HG03103 (cell line): ENCODE results near the gene PHLPP2.
"Not testable (repeated sequence)": the region's sequence is repeated elsewhere in the genome, so short reads cannot be mapped to it uniquely, and the experiment has no call there.

Experiments
- ATAC-seq: cut with Tn5 transposase; IDR thresholded peaks from one replicate; pipeline ENCODE4 v1.9.1; 2021; ENCODE audit warnings: low read depth; ENCODE audit not compliant: unreplicated experiment

Gene PHLPP2

DNA sequence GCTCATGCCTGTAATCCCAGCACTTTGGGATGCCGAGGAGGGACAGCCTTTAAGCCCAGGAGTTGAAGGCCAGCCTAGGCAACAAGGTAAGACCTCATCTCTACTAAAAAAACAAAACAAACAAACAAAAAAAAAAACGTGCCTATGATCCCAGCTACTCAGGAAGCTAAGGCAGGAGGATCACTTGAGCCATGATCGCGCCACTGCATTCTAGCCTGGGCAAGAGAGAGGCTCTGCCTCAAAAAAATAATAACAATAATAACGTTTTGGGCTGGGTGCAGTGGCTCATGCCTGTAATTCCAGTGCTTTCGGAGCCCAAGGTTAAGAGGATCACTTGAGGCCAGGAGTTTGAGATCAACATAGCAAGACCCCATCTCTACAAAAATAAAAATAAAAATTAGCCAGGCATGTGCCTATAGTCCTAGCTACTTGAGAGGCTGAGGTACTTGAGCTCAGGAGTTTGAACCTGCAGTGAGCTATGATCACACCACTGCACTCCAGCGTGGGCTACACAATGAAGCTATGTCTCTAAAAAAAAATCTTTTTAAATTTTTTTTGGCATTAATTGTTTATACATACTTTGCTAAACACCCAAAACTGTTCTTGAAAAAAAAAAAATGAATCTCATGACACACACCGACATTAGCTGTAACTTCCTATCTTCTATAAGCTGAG is 3.3 kb downstream of the PHLPP2 start:
- ATAC-seq, result no peak

DNA sequence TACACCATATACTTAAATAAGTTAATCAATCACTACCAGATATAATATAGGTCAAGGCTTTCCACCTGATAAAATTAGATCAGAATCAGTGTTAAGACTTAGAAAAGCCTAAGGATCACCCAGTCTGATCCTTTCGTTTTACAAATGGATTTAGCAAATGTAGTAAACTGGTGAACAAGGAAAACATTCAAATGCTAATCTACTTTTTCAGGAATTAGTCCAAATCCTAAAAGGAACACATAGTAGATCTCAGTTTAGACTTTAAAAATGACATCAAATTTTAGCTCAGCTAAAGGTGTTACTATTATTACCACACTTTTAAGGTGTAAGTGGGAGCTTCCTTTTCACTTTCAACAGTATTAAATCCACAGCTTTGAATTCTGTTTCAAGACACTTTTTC is 12.0 kb downstream of the PHLPP2 start:
- no peak for ATAC-seq

DNA sequence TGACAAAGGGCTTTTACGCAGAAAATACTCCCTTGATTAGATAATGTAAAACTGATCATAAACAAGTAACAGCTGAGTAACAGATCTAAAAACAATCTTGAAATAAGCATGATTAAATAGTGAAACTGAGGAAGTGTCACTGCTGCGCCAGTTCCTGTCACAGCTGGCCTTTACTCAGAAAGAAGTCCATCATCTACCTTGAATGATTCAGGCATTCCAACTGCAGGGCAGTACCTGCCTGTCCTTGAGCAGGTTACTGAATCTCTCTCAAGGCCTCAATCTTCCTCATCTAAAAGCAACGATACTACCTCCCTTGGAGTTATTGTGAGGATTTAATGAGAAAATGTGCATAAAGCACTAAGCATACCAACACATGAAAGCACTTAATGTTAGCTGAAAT is 12.7 kb downstream of the PHLPP2 start:
- ATAC-seq, result no peak

DNA sequence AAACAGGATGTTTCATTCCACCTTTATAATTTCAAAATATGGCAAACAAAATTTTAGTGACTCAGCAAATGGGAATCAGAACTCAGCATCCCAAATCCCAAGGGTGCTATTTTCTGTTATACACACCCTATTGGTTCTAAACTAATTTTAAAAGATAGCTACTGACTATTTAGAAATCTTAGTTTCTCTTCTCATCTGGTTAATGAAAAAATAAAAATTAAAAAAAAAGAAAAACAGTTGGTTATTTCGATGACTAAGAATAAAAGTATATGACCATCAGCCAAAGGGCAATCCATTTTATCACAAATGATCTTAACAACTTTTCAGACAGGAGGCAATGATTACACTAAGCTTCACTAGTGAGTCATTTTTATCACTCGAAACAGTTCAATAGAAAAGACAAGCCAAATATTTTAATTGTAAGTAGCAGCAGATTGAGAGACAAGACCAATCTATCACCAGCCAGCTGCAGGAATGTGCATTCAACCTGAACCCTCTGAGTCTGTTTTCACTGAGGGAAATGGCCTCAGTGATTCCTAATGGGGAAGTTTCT is 15.2 kb downstream of the PHLPP2 start:
- no peak for ATAC-seq

DNA sequence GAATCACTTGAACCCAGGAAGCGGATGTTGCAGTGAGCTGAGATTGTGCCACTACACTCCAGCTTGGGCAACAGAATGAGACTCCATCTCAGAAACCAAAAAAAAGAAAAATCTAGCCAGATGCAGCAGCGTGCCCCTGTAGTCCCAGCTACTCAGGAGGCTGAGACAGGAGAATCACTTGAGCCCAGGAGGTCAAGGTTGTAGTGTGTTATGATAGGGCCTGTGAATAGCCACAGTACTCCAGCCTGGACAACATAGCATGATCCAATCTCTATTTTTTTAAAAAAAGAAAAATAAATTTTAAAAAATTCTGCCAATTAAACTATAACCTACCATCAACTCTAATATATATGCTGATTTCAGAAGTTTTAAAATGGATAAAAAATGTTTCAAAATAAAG is 15.8 kb downstream of the PHLPP2 start:
- no peak for ATAC-seq

DNA sequence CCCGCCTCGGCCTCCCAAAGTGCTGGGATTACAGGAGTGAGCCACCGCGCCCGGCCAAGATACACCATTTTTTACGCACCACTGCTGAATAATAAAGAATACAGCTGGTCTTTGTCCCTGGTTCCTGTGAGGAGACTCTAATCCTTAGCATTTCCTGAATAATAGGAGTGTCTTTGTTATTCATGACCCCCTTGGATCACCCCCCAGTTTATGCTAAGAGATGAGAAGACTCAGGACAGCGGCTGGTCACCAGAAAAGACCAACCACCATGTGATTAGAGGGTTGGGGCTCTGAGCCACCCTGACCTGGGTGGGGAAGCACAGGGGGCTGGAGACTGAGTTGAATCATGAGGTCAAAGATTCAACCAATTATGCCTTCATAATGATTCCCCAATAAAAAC is 17.3 kb downstream of the PHLPP2 start:
- ATAC-seq, result no peak

DNA sequence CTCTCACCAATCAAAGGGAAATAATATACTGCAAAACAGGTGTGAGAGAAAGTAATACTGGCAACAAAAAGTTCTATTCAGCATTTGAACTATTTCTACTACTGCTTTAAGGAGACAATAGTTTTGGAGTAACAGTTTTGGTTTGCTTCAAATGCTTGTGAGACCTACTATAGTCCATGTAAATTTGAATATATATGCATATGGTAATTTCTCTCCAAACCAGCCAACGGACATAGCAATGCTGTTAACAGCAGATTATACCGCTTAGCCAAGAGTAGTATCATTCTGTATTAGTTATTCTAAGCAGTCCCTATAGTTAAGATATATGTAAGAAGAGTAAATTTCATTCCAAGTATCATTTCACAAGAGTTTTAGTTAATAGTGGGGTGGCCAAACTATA is 18.5 kb downstream of the PHLPP2 start:
- no peak for ATAC-seq

DNA sequence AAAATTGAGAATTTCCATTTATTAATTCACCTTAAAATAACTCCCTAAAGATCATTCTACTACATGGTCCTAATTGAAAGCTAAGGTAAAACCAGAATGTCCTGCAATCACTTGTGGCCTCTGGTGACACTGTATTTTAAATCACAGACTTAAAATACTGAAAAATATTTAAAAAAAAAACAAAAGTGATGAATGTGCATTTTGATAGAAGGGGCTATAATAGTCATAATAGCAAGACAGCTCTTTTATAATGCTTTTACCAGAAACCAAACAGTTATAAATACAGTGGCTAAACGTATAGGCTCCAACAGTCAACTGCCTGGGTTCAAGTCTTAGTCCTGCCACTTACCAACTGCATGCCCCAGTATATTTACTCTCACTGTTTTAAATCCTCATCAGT is 21.2 kb downstream of the PHLPP2 start:
- ATAC-seq, result no peak

DNA sequence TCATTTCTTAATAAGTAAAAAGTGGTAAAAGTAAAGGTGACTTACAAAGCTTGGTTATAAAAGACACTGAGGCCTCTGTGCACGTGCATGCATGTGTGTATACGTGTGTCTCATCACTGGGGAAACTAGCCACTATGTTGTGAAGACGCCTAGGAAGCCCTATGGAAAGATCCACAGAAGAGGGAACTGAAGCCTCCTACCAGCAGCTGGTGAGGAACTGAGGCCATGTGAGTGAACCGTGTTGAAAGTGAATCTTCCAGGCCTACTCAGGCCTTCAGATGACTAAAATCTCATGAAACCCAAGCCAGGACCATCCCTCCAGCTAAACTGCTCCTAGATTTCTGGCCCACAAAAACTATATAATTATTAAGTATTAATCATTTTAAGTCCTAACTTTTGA is 23.7 kb downstream of the PHLPP2 start:
- ATAC-seq, result no peak

DNA sequence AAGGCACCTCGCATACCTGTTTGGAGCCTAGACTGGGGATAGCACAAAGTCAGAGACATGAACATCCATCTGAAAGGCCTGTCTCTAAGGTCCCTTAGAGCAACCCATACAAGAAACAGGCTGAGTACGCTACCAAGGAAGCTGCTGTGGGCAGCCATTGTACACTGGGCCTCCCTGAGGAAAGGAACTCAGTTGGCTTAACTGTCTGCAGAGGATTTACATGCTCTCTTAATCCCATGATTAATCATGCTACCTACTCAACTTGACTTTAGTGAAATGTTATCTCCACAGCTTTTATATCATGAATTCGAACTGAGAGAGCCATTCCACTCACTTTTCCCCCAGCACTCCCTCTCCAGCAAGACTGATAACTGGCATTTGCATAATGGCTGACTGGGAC is 26.0 kb downstream of the PHLPP2 start:
- no peak for ATAC-seq

DNA sequence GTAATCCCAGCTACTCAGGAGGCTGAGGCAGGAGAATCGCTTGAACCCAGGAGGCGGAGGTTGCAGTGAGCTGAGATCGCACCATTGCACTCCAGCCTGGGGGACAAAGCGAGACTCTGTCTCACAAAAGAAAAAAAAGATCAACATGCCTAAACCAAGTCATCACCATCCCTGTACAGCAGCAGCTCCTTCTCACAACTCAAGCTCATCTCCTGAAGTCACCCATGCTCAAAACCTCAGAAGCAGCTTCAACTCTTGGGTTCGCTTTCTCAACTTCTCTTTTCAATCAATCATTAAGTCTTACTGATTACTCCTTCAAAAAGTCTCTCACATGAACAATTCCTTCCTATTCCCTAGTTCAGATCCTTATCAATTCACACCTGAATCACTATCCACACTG is 31.3 kb downstream of the PHLPP2 start:
- no peak for ATAC-seq

DNA sequence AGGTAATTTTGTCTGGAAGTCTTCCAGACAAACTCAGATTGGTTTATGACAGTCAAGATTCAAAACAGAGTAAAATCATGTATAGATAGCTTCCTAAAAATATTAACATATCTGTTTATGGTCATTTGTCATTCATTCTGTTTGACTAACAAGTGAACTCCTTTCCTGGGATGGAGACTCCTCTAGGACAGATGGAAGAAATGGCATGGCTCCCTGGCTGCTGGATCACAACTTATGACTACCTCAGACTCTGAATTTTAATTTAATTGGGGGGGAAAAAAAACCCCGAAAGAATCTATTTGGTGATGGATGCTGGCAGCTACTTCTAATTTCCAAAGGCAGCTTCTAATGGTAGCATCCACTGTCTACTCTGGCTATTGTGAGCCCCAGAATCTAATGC is 34.6 kb downstream of the PHLPP2 start:
- ATAC-seq, result no peak

DNA sequence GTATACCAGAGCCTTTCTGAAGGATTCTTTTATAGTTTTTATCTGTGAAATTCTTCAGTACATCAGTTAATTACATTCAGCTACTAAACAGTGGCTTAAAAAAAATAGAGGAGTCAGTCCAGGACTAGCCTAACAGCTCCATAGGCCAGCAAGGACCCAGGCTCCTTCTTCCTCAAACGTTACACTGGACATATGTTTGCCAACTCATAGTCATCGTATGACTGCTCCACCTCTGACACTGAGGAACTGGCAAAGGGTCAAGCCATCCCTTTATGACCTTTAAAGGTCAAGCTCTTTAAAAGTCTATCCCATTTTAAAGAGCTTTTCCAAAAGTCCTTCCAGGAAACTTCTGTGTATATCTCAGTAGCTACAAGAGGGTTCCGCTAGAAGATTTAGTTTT is 36.6 kb downstream of the PHLPP2 start:
- ATAC-seq, result no peak

DNA sequence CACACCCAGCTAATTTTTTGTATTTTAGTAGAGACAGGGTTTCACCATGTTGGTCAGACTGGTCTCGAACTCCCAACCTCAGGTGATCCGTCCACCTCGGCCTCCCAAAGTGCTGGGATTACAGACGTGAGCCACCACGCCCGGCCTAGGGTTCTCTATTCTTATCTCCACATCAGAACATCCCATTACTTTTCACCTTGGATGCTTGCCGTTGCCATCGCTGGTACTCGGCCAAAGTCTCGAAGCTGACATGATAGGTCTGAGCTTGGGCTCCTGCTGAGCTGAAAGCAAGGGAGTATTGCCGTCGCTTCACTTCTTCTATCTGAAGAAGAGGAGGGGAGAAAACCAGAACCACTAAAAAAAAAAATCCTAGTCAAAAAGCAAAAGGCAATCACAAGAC is 40.2 kb downstream of the PHLPP2 start:
- not testable (repeated sequence) for ATAC-seq

DNA sequence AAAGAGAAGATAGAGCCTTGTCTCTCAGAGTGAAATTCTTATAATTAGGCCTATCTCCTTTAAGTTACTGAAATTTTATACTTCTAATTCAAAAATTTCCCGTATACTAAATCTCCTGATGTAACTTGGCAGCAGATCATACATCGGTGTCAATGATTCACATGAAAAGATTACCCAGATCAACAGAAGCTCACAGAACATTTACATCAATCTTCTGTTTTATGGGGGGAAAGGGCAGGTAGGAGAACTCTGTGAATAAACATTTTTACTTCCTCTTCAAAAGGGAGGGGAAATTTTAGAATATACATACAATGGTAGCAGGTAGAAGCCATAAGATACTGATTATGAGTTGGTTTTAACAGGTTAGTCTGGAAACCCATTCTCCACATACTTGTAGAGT is 43.1 kb downstream of the PHLPP2 start:
- ATAC-seq, result no peak

DNA sequence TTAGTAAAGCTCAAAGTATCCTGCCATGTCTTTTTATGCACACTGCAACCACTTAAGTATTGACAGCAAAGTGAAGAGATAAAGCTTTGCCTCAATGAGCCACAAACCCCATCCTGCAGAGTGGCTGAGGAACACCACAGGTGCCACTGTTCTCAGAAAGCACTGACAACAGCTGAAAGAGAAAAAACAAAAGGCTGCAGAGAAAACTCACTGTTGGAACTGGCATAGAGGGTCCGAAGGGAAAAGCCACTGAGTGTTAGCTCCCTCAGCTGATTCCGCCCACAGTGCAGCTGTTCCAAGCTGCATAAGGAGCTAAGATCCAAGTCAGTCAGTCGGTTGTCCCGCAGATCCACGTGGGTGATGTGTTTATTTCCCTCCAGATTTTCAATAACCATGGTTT is 48.3 kb downstream of the PHLPP2 start:
- no peak for ATAC-seq

DNA sequence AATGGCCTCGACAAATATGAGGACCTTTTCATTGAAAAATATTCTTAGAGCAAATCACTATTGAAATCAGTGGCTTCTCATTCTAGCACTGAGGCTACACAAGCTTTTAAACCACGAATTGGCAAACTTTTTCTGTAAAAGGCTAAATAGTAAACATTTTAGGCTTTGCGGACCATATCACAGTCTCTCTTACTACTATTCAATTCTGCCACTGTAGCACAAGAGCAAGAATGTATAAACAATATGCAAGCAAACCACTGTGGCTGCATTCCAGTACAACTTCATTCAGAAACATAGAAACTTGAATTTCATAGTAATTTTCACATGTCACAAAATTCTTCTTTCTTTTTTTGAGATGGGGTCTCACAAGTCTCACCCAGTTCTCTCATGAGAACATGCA is 49.1 kb downstream of the PHLPP2 start:
- no peak for ATAC-seq

DNA sequence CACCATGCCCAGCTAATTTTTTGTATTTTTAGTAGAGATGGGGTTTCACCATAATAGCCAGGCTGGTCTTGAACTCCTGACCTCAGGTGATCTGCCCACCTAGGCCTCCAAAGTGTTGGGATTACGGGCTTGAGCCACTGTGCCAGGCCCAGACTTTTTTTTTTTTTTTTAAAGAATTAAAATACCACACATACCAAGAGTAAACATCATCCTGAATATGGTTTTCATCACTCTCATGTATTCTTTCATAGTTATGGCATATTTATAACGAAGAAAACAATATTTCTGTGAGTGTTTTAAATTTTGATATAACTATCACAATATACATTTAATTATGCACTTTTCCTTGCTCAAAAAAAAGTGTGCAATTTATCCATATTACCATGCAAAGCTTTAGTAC is 50.3 kb downstream of the PHLPP2 start:
- ATAC-seq, result no peak

DNA sequence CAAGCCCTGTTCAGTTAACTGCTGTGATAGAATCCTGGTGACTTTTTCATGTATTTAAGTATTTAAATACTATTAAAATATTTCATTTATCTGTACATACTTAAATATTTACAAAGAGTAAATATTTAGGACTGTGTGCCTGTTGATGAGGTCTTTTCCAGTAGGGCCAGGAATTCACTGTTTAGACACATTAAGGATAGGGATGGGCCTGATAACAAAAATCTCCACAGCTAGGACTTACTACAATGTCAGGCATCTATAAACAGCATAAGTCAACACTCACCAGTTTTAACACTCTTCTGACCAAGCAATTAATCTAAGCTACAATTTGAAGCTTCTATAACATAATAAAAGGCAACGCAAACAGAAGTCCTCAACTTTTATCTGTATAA is 50.9 kb downstream of the PHLPP2 start:
- ATAC-seq, result no peak

DNA sequence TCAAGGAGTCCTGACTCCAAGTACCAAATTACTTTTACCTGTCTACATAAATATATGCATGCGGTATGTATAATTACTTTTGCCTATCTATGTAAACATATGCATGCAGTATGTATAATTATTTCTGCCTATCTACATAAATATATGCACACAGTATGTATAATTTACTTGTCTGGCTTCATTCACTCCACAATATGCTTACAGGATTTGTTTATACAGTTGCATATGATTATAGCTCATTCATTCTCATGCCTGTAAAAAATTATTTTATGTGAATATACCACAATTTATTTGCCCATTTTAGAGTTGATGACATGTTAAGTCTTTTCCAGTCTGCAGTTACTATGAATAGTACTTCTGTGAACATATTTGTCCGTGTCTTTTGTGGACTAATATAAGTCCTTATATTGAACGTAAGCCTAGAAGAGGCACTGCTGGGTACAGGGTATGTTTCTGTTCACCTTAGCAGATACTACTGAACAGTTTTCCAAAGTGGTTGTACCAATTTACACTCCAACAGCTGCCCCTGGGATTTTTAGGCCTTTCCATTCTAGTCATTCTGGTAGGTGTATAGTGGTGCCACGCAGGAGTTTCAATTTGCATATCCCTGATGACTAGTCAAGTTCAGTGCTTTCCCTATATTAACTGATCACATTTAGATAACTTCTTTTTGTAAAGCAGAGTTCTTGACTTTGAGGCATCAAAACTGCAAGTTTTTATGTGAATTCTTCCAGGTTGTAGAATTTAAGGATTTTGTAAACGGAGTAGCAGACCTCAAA is 51.5 kb downstream of the PHLPP2 start:
- ATAC-seq, result no peak

DNA sequence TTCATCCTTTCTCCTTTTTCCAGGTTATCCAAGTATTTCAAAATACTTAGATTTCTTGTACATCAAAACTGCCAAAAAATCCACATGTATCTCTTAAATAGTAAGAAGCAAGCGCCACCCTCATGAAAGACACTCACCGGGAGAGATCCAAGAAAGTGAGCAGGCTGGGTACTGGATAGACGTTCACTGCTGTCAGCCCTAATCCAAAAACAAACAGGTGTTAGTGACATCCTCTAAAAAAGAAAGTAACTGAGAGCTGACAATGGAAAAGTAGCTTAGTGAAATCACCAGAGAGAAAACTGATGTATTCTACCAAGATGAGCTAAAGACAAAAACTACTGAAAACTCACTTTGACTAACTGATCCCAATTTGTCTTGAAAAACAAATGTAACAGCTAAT is 52.4 kb downstream of the PHLPP2 start:
- ATAC-seq, result no peak

DNA sequence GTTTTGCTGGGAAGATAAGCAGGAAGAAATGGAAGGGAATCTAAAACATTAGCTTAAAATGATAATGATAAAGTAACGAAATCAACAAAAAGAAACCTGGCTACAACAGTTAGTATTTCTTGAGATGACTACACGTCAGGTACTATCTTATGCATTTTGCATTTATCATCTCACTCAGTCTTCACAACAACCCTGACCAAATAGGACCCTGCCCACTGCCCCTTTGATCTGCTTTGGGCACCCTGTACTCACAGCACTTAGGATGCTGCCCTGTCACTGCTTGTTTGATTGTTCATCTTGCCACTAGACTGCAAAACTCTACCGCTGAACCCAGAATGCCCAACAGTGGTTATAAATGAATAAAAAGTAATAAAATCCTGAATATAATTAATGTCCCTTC is 53.3 kb downstream of the PHLPP2 start:
- ATAC-seq, result no peak
